Measurements from ENCODE around the gene NFE2. TPM values are rescaled to one million over a fixed set of nuclear protein-coding genes. Genes with fewer than 3 reads are reported as not detected.
"Not testable (repeated sequence)": the region's sequence is repeated elsewhere in the genome, so short reads cannot be mapped to it uniquely, and the experiment has no call there.

NFE2 gene
- total RNA-seq, 1 donor from 2014 or later = not detected

- no peak for DNase-seq
These were observed 6.3 kb upstream of the NFE2 start for GRCh38 chr12:54306925-54307741.

DNA sequence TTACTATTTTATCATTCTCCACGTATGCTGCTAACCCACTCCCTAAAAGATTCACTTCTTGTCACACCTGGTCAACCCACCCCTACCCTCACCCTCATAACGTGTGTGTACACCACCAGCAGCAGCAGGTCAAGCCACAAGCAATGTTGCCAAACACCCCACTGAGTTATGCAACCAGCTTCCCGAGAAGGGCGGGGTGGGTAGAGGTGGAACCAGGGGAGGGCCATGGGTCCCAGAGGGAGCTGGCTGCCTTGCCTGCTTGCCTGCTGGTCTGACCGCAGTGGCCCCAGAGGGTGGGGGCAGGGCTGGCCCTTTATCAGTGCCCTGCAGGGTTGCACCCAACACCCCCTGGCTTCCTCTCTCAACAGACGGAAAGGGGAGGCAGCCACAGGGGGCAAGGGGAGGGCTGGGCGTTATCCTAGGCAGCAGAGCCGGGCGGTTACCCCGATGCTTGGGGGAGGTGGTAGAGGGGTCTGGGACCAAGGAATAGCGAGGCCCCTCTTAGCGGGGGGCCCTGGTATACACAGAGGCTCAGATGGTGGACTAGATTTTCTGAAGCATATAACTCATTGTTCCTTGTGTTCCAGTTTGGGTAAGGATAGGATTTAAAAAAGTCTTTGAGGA lies 3.5 kb upstream of the NFE2 start:
- DNase-seq = no peak

- DNase-seq = no peak
These were observed 2.8 kb upstream of the NFE2 start for GRCh38 chr12:54303640-54304039.

GRCh38 chr12:54301428-54302048 lies 723 bp upstream of the NFE2 start:
- DNase-seq = no peak

- no peak for DNase-seq
These were observed 537 bp downstream of the NFE2 start for GRCh38 chr12:54300225-54300731.

- DNase-seq = no peak
These were observed 1.1 kb downstream of the NFE2 start for GRCh38 chr12:54299515-54300224.

DNA sequence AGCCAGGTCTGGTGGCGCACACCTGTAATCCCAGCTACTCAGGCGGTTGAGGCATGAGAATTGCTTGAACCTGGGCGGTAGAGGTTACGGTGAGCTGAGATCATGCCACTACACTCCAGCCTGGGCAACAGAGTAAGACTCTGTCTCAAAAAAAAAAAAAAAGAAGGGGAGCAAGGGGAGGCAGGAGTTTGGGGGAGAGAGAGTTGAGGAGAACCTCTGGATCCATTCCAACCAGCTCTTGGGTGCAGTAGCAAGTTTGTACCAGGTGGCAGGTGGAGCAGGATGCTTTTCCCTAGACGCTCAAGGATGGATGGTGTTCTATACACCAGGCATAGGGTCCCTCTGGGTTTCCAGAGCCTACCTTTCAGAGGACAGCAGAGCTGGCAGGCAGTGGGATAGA lies 1.9 kb downstream of the NFE2 start:
- DNase-seq = no peak

DNA sequence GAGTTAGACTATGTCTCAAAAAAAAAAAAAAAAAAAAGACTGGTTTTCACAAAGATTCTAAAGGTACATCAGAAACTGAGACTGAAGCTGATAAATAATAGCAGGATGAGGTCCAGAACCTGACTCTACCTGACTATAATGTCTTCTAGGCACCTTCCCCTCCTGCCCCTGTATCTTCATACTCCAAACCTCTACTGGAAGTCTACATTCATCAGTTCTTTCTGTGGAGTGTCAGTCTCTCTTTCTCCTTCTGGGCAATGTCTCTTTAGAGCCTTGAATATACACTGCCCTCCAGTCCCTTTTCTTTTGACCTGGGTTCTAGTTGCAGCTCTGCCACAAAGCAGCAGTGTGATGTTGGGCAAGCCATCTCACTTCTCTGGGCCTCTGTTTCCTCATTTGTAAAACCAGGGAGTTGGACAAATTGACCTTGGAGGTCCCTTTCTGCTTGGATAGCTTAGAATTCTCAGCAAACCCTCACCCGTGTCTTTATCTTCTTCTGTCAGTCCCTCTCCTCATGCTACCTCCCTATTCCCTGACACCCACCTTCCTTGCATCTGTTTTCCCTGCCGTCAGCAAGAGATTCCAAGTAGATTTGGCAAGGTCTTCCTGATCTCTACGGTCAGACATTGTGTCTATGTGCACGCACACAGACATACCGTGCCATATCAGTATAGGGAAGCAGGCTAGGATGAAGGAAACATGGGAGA lies 4.3 kb downstream of the NFE2 start:
- no peak for DNase-seq

DNA sequence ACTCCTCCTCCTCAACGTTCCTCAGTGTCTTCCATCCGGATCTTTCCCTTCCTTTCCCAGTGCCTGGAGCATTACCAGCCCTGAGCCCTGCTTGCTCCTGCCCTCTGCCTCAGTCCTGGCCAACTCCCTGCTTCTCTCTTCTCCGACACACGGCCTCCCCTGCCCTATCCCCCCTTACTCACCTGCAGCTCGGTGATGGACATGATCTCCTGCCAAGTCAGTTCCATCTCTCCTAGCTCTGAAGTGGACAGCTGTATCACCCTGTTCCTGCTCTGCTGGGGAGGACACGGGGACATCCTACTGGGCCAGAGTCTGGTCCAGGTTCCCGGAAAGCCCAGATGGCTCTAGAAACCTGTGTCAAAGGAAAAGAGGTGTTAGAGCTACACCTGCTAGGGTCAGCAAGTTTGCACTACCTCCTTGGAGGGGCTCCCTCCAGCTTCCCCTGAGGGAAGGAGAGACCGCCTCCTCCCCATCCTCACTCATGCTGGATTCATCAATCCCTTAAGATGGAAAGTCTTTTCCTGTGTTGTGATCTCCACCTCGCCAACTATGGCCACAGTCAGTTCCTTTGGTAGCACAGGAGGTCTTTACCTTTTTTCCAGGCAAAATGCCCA lies 5.8 kb downstream of the NFE2 start:
- DNase-seq = no peak

GRCh38 chr12:54294152-54294952 lies 6.5 kb downstream of the NFE2 start:
- peak; percentile 67 for DNase-seq

- no peak for DNase-seq
These were observed 7.9 kb downstream of the NFE2 start for GRCh38 chr12:54292931-54293241.

- DNase-seq = no peak
These were observed 8.5 kb downstream of the NFE2 start for GRCh38 chr12:54292083-54292930.

DNA sequence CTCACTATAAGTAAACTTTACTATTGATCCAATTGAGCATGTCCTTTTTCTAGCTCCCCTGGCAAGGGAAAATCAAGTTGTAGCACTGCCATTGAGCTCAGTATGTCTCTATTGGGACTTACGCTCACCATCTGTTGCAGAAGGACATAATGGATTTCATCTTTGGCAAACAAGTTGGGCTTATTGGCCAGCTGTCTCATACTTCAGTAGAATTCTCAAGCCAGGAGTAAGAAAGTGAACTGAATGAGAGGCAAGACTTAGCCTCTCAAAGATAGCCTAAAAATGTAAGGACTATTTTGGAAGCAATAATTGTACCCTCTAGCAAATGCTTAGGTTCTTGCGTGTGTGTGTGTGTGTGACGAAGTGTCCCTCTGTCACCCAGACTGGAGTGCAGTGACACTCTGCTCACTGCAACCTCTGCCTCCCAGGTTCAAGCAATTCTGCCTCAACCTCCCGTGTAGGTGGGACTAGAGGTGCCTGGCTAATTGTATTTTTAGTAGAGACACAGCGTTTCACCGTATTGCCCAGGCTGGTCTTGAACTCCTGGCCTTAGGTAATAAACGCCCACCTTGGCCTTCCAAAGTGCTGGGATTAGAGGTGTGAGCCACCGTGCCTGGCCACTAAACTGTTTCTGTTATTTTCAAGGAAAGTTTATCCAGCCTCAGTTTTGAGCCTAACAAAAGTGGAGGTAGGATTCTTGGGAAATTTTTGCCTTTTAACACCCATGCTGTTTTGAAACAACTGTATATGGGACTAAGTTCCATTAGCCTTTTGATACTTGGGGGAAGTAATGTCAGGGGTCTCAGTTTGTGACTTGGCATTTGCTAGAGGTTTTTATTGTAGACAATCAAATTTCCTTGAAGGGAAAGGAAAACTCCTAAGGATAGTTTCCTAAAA lies 13.3 kb downstream of the NFE2 start:
- DNase-seq = no peak

DNA sequence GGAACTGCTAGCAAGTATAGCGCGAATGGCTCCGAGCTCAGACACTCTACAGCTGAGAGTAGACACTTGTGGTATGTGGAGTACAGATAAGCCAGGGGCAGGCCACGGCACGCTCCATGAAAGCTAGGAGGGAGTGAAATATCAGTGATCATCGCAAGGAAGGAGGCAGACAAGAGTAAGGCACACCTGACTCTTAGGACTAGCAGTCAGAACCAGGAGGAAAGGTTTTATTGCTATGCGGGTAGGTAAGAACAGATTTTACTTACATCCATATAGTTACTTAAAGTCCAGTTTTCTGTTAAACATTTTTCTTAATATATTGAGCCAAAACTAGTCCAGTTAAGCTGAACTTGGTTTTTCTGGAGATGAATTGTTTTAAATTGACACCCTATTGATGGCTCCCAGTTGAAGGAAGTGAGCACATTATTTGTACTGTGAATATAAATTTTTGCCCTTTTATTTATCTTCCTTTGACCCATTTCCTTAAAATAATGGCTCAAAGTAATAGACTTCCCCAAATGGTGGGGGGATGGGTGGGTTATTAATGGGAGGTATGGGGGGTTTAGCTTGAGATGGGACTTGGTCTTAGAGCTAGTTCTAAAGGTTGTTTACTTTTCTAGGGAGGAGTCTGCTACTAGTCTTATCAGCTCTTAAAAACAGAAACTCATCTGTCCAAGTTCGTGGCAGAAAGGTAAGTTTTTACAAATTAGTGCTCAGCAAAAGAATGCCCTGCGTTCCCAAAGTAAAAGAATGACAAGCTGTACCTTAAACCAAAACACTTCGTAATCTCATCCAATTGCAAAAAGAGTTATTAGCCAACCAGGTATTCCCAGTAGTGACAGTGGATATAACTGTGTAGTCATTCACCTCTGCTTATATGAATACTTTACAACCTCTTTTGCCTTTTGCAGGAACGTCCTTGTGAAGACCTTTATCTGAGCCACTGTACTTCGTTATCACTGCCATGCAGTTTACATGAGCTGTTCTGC lies 14.5 kb downstream of the NFE2 start:
- no peak for DNase-seq

- DNase-seq = no peak
These were observed 15.4 kb downstream of the NFE2 start for GRCh38 chr12:54285150-54286041.

- not testable (repeated sequence) for DNase-seq
These were observed 16.6 kb downstream of the NFE2 start for GRCh38 chr12:54284070-54284780.

All from dermis blood vessel endothelial cell (primary cell).